Stomach smooth muscle (tissue), 2 donors: ENCODE data around the gene GSTO2.
A peak's percentile ranks its signal among the peaks of the same experiment; 100 is the strongest.

Experiments used
- H3K27ac ChIP-seq: one replicate; pipeline ENCODE4 v1.7.0; 2013; ENCODE audit warnings: mild to moderate bottlenecking, low read length, inconsistent platforms
- H3K27me3 ChIP-seq, 2 donors: one replicate each; pipeline ENCODE4 v1.7.0; 2013; ENCODE audit warnings: low read length in 2 of 2; ENCODE audit not compliant: insufficient read depth in 2 of 2, control insufficient read depth in 1 of 2
- H3K36me3 ChIP-seq, 2 donors: one replicate each; pipeline ENCODE4 v1.7.0; 2013; ENCODE audit warnings: low read length in 2 of 2; ENCODE audit not compliant: control insufficient read depth in 2 of 2, insufficient read depth in 2 of 2
- H3K4me1 ChIP-seq: one replicate; pipeline ENCODE4 v1.7.0; 2013; ENCODE audit warnings: low read length; ENCODE audit not compliant: control insufficient read depth, insufficient read depth
- H3K4me3 ChIP-seq, 2 donors: one replicate each; pipeline ENCODE4 v1.7.0; 2013; ENCODE audit warnings: low read length in 2 of 2
- H3K9ac ChIP-seq, 2 donors: one replicate each; pipeline ENCODE4 v1.7.0; 2013; ENCODE audit warnings: low read length in 2 of 2, mild to moderate bottlenecking in 1 of 2
- H3K9me3 ChIP-seq, 2 donors: one replicate each; pipeline ENCODE4 v1.7.0; 2013; ENCODE audit warnings: low read length in 2 of 2; ENCODE audit not compliant: control insufficient read depth in 2 of 2
- donor health status: healthy.
- donor health status: Pancreatic carcinoma.

The GSTO2 gene

GRCh38 chr10:104327745-104328645 is 59.0 kb downstream of the GSTO2 start:
- peak overlapping the region; percentile 88 for H3K27ac ChIP-seq
- H3K4me1 ChIP-seq: peaks cover 86% of the 10 kb centered on the region
- H3K36me3 ChIP-seq: peaks cover 0 to 2% of the 10 kb centered on the region in 2 donors
- H3K4me3 ChIP-seq: peak overlapping the region; percentile 37 to 61
- H3K9ac ChIP-seq: peak overlapping the region; percentile 48 to 58
- no peaks in the 10 kb centered on the region for H3K9me3 ChIP-seq
- no peaks in the 10 kb centered on the region for H3K27me3 ChIP-seq

DNA sequence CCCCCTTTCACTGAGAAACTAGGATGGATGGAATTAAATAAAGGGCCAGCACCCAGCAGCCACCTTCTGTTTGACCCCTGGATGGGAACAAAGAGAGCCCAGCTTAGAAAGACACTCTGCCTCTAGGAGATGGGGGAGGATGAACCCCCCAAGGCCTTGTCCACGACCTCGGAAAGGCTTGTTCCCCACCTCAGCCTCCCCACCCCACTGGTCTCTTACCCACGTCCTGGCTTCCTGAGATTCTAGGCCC is 59.6 kb downstream of the GSTO2 start:
- Histone ChIP-seq H3K9ac (peak overlapping the region; percentile 48 to 58), H3K27me3 (no peaks in the 10 kb centered on the region), H3K36me3 (peaks cover 0 to 2% of the 10 kb centered on the region in 2 donors), H3K27ac (peak overlapping the region; percentile 88), H3K4me3 (peak overlapping the region; percentile 37 to 61), H3K4me1 (peaks cover 86% of the 10 kb centered on the region), H3K9me3 (no peaks in the 10 kb centered on the region)

GRCh38 chr10:104328896-104329710 is 60.1 kb downstream of the GSTO2 start:
- Histone ChIP-seq H3K9ac (peak overlapping the region; percentile 48 to 58), H3K4me1 (peaks cover 86% of the 10 kb centered on the region), H3K36me3 (peaks cover 0 to 2% of the 10 kb centered on the region in 2 donors), H3K4me3 (peak overlapping the region; percentile 37 to 61), H3K27ac (peak overlapping the region; percentile 88), H3K27me3 (no peaks in the 10 kb centered on the region), H3K9me3 (no peaks in the 10 kb centered on the region)

DNA sequence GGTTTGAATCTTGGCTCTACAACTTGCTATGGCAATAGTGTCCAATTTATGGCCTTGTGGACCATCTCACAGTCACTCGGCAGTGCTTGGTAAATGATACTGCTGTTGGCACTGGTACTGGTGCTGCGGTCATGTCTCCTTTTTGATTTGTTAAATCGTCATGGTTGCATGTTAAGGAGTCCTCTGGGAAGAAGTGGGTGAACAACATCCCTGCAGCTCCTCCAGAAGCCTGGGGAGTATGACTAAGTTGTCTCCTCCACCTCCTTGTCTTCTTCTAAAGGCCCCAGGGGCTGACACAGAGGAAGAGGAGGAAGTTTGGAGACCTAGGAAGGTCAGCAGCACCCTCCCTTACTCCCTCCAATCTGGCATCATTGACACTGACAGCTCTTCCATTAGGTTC is 60.8 kb downstream of the GSTO2 start:
- Histone ChIP-seq H3K27ac (peak overlapping the region; percentile 88), H3K36me3 (peaks cover 0 to 2% of the 10 kb centered on the region in 2 donors), H3K27me3 (no peaks in the 10 kb centered on the region), H3K4me1 (peaks cover 91% of the 10 kb centered on the region), H3K9me3 (no peaks in the 10 kb centered on the region), H3K4me3 (peak overlapping the region in 1 of 2 donors; percentile 61), H3K9ac (peak overlapping the region; percentile 29 to 63)

DNA sequence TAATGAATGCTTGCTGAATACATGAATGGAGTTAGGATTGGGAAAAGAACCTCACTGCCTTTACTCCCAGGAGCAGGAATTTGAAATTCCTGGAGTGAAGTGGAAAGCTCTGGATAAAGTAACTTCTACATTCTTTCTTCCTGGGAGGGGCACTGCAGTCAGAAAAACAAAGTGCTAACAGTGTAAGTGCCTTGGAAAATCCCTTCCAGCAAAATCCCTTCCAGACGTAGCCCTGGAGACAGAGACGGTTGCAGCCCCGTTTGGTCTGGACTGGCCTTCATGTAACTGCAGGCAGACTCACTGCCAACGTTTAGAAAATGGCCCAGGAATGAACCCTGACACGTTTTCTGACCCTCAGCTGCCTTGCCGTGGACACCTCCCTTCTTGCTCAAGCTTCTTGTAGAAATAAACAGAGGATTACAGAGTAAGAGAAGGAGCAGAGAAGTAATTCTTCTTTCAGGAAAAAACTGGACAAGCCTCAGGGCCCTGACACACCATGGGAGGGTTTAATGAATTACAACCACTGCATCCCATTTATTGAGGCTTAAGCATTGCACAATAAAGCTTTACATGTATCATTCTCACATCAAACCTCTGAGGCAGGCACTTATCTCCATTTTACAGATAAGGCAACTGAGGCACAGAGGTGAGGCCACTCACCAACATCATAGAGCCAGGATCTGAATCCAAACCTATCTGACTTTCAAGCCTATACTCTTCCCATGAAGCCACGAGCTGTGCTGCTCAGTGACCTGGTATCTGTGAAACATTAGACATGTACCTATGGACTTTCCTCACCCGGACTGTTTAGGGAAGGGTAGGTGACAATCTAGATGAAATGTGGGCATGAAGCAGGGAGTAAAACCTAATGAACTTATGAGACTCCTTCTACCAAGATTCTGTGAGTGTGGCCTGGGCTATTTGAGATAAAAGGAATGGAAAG is 61.5 kb downstream of the GSTO2 start:
- Histone ChIP-seq H3K4me3 (peak overlapping the region; percentile 38 to 61), H3K36me3 (peaks cover 0 to 2% of the 10 kb centered on the region in 2 donors), H3K9ac (peak overlapping the region; percentile 60 to 63), H3K27me3 (no peaks in the 10 kb centered on the region), H3K27ac (peak overlapping the region; percentile 88), H3K4me1 (peaks cover 96% of the 10 kb centered on the region), H3K9me3 (no peaks in the 10 kb centered on the region)

GRCh38 chr10:104331208-104331838 is 62.3 kb downstream of the GSTO2 start:
- Histone ChIP-seq H3K36me3 (no peaks in the 10 kb centered on the region), H3K9me3 (no peaks in the 10 kb centered on the region), H3K27ac (peak overlapping the region; percentile 88), H3K4me3 (peak overlapping the region in 1 of 2 donors; percentile 61), H3K4me1 (peaks cover 94% of the 10 kb centered on the region), H3K27me3 (no peaks in the 10 kb centered on the region), H3K9ac (peak overlapping the region; percentile 60 to 63)

DNA sequence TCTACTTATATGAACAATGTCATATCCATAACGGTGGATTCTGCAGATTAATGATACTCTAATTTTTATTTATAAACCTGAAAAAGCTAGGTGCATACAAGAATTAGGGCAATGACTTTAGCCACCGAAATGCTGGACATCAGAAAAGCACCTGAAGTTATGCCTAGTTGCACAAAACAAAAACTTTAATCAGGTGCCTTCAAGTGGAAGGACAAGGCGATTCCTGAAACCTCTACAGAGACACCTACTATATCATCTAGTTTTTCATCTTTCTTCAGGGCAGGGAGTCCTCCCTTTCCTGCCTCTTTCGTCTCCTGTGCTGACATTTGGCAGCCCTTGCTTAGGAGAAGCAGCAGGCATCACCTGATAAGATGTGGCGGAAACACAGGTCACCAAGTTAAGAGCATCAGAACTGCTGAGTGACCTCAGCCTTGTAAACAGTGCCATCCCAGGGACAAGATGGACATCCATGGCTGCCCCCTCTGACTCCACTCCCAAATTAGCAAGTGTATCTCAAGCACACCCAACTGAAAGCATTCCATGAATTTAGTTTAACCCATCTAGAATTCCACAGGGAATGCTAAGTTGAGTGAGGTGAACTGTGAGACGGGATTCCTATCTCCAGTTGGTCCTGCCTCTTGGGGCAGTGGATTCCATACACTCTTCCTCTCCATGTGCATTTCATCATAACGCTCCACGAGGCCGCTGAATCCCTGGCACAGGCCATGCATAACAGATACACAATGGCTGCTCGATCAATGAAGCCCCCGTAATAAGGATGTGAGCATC is 63.5 kb downstream of the GSTO2 start:
- Histone ChIP-seq H3K9ac (peak overlapping the region in 1 of 2 donors; percentile 29), H3K4me1 (peaks cover 89% of the 10 kb centered on the region), H3K4me3 (no peak overlapping the region), H3K27ac (peak overlapping the region; percentile 88), H3K36me3 (no peaks in the 10 kb centered on the region), H3K9me3 (no peaks in the 10 kb centered on the region), H3K27me3 (no peaks in the 10 kb centered on the region)

DNA sequence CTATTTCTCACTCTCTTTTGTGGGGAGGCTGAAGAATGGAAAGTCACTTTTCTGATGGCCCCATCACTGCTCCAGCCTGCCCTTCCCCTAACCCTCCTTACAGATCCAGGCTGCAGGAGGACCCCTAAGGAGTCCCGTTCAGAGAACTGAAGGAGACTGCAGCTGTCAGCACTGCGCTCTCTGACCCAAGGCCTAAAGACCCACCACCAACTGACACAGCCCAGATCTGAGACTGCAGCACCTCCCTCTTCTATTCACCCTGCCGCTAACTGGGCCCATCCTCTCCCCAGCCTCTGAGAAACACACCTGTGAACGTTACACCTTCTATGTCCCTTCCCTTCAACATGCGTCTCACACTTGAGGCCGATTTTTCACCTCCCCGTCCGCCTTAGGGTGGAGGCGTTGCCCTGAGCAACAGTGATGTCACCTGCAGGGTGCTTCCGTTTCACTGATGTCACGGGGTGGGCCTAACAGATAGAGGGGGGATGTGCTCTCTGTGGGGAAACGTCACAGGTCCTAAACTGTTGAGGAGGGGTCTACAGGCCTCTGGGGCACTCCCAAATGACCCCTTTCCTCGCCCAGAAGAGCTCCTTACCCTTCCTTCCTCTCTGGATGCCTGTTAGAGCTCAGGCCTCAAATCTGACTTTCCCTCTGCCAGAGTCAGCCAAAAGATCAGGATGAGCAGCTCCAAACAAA is 64.2 kb downstream of the GSTO2 start:
- H3K4me3 ChIP-seq: peak overlapping the region in 1 of 2 donors; percentile 35
- no peaks in the 10 kb centered on the region for H3K9me3 ChIP-seq
- H3K27me3 ChIP-seq: no peaks in the 10 kb centered on the region
- H3K36me3 ChIP-seq: no peaks in the 10 kb centered on the region
- H3K27ac ChIP-seq: peak overlapping the region; percentile 41
- H3K9ac ChIP-seq: no peak overlapping the region
- peaks cover 82% of the 10 kb centered on the region for H3K4me1 ChIP-seq

- H3K27ac ChIP-seq: peak overlapping the region; percentile 41
- H3K4me3 ChIP-seq: peak overlapping the region in 1 of 2 donors; percentile 35
- H3K9me3 ChIP-seq: no peaks in the 10 kb centered on the region
- H3K4me1 ChIP-seq: peaks cover 78% of the 10 kb centered on the region
- no peaks in the 10 kb centered on the region for H3K36me3 ChIP-seq
- no peaks in the 10 kb centered on the region for H3K27me3 ChIP-seq
- H3K9ac ChIP-seq: no peak overlapping the region
These were observed 64.9 kb downstream of the GSTO2 start for GRCh38 chr10:104333728-104334373.
